ENCODE results near the gene ARID1B. TPM values are rescaled to one million over a fixed set of nuclear protein-coding genes. Genes with fewer than 3 reads are reported as not detected.

ARID1B gene
- total RNA-seq, 2 donors from 2014 or later = 65.1 to 99.4 TPM

DNA sequence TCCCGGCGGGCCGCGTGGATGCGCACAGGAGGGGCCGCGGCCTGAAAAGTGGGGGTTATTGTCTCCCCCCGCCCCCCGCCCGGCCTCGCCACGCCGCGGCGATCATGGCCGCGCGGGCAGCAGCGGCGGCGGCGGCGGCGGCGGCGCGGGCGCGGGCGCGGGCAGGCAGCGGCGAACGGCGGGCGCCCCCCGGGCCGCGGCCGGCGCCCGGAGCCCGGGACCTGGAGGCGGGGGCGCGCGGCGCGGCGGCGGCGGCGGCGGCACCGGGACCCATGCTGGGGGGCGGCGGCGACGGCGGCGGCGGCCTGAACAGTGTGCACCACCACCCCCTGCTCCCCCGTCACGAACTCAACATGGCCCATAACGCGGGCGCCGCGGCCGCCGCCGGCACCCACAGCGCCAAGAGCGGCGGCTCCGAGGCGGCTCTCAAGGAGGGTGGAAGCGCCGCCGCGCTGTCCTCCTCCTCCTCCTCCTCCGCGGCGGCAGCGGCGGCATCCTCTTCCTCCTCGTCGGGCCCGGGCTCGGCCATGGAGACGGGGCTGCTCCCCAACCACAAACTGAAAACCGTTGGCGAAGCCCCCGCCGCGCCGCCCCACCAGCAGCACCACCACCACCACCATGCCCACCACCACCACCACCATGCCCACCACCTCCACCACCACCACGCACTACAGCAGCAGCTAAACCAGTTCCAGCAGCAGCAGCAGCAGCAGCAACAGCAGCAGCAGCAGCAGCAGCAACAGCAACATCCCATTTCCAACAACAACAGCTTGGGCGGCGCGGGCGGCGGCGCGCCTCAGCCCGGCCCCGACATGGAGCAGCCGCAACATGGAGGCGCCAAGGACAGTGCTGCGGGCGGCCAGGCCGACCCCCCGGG, 637 bp downstream of the ARID1B start:
- peak; percentile 36 for DNase-seq (ENCODE audit: low spot score)
- 0% methylated on average over 67 of the region's 113 CpGs for WGBS
- Histone ChIP-seq H3K27ac (peak overlapping the region; percentile 98 to 100), H3K9me3 (no peaks in the 10 kb centered on the region), H3K36me3 (no peaks in the 10 kb centered on the region), H3K4me1 (replicated peaks) (no peaks in the 10 kb centered on the region), H3K4me3 (peak overlapping the region; percentile 82 to 89), H3K27me3 (replicated peaks; ENCODE audit: insufficient read depth) (no peaks in the 10 kb centered on the region)
- TF ChIP-seq POLR2A (IDR thresholded peaks at IDR 0.05) (peak; percentile 37), POLR2AphosphoS5 (IDR thresholded peaks at IDR 0.05) (no peak)
- TF ChIP-seq, protein P1, sequence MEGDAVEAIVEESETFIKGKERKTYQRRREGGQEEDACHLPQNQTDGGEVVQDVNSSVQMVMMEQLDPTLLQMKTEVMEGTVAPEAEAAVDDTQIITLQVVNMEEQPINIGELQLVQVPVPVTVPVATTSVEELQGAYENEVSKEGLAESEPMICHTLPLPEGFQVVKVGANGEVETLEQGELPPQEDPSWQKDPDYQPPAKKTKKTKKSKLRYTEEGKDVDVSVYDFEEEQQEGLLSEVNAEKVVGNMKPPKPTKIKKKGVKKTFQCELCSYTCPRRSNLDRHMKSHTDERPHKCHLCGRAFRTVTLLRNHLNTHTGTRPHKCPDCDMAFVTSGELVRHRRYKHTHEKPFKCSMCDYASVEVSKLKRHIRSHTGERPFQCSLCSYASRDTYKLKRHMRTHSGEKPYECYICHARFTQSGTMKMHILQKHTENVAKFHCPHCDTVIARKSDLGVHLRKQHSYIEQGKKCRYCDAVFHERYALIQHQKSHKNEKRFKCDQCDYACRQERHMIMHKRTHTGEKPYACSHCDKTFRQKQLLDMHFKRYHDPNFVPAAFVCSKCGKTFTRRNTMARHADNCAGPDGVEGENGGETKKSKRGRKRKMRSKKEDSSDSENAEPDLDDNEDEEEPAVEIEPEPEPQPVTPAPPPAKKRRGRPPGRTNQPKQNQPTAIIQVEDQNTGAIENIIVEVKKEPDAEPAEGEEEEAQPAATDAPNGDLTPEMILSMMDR (IDR thresholded peaks at IDR 0.05) = no peak
- intact Hi-C loops (cut with DNase I) = loop anchor here (2.0 to 5.0 kb wide), 4 partner anchors 57 to 404 kb away; no protein-coding TSS in a partner anchor

DNA sequence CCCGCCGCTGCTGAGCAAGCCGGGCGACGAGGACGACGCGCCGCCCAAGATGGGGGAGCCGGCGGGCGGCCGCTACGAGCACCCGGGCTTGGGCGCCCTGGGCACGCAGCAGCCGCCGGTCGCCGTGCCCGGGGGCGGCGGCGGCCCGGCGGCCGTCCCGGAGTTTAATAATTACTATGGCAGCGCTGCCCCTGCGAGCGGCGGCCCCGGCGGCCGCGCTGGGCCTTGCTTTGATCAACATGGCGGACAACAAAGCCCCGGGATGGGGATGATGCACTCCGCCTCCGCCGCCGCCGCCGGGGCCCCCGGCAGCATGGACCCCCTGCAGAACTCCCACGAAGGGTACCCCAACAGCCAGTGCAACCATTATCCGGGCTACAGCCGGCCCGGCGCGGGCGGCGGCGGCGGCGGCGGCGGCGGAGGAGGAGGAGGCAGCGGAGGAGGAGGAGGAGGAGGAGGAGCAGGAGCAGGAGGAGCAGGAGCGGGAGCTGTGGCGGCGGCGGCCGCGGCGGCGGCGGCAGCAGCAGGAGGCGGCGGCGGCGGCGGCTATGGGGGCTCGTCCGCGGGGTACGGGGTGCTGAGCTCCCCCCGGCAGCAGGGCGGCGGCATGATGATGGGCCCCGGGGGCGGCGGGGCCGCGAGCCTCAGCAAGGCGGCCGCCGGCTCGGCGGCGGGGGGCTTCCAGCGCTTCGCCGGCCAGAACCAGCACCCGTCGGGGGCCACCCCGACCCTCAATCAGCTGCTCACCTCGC, 1.5 kb downstream of the ARID1B start:
- TF ChIP-seq, protein P1 (IDR thresholded peaks at IDR 0.05) = no peak
- peak; percentile 15 for TF ChIP-seq POLR2A (IDR thresholded peaks at IDR 0.05)
- TF ChIP-seq POLR2AphosphoS5 (IDR thresholded peaks at IDR 0.05) = no peak
- under 1% methylated on average over 55 of the region's 100 CpGs for WGBS
- peak; percentile 15 for DNase-seq (ENCODE audit: low spot score)
- peak overlapping the region; percentile 98 to 100 for H3K27ac ChIP-seq
- no peaks in the 10 kb centered on the region for H3K9me3 ChIP-seq
- H3K4me3 ChIP-seq = peak overlapping the region; percentile 82 to 89
- intact Hi-C loops (cut with DNase I) = loop anchor here (2.0 to 5.0 kb wide), 2 partner anchors 242 to 404 kb away; no protein-coding TSS in a partner anchor
- no peaks in the 10 kb centered on the region for H3K27me3 ChIP-seq (replicated peaks; ENCODE audit: insufficient read depth)
- no peaks in the 10 kb centered on the region for H3K36me3 ChIP-seq
- H3K4me1 ChIP-seq (replicated peaks) = peaks cover under 1% of the 10 kb centered on the region

GRCh38 chr6:156779206-156780094, 2.3 kb downstream of the ARID1B start:
- intact Hi-C loops (cut with DNase I) = loop anchor here (2.0 to 10.0 kb wide), 3 partner anchors 175 to 403 kb away; no protein-coding TSS in a partner anchor
- Histone ChIP-seq H3K27ac (peak overlapping the region; percentile 98 to 100), H3K27me3 (replicated peaks; ENCODE audit: insufficient read depth) (no peaks in the 10 kb centered on the region), H3K9me3 (no peaks in the 10 kb centered on the region), H3K4me3 (peak overlapping the region; percentile 82 to 89), H3K36me3 (no peaks in the 10 kb centered on the region), H3K4me1 (replicated peaks) (peaks cover 7% of the 10 kb centered on the region)
- 0% methylated on average over 48 of the region's 108 CpGs for WGBS
- peak; percentile 30 for DNase-seq (ENCODE audit: low spot score)
- TF ChIP-seq POLR2A (IDR thresholded peaks at IDR 0.05) = peak; percentile 11
- no peak for TF ChIP-seq POLR2AphosphoS5 (IDR thresholded peaks at IDR 0.05)
- TF ChIP-seq, protein P1 (IDR thresholded peaks at IDR 0.05) = peak in 1 of 4 experiments; percentile 26

DNA sequence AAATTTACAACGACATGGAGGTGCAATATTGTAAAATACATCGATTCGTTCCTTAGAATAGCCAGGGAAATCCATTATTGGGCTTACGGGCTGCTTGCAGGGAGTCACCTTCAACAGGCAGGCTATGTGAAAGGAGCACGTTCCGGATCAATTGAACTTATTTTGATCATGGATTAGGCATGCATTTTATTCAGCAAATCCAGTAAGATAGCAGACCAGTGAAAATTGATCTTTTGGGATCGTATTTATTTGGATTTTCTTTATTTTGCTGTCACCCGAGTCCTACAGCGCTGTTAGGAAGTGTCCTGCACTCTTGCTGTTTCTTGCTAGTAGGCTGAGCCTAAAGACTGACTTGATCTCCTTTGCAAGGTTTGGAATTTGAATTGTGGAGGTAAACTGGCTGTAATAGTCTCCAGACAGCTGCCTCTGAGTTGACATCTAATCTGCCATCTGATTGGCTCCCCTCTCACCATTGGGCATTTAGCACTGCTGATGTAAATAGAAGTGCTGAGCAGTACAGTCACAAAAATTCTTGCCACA, 3.0 kb downstream of the ARID1B start:
- Histone ChIP-seq H3K27ac (peak overlapping the region; percentile 98 to 100), H3K36me3 (no peaks in the 10 kb centered on the region), H3K4me3 (peak overlapping the region; percentile 82 to 89), H3K9me3 (no peaks in the 10 kb centered on the region), H3K27me3 (replicated peaks; ENCODE audit: insufficient read depth) (no peaks in the 10 kb centered on the region), H3K4me1 (replicated peaks) (peaks cover 7% of the 10 kb centered on the region)
- WGBS = under 1% methylated on average over 9 of the region's 9 CpGs
- DNase-seq (ENCODE audit: low spot score) = peak; percentile 89
- intact Hi-C loops (cut with DNase I) = loop anchor here (10.0 kb wide), 1 partner anchor 175 kb away; no protein-coding TSS in a partner anchor
- TF ChIP-seq POLR2AphosphoS5 (IDR thresholded peaks at IDR 0.05) (peak; percentile 96), POLR2A (IDR thresholded peaks at IDR 0.05) (peak; percentile 85)
- TF ChIP-seq, protein P1 (IDR thresholded peaks at IDR 0.05) = no peak

All from prostate gland (tissue), 2 donors.